Activated CD4-positive, alpha-beta memory T cell treated with anti-CD3 and anti-CD28 coated beads for 36 hours (primary cell): ENCODE results near the gene FAM53A. TPM values are rescaled to one million over a fixed set of nuclear protein-coding genes. Genes with fewer than 3 reads are reported as not detected.
"Not testable (repeated sequence)": the region's sequence is repeated elsewhere in the genome, so short reads cannot be mapped to it uniquely, and the experiment has no call there.

Source experiments
- CTCF ChIA-PET: fragments of 350-600 bp; sonication (Branson Sonifier 250); formaldehyde crosslinking; loops from one replicate; lab custom pipeline; 2021; ENCODE audit warnings: antibody characterized with exemption, inconsistent platforms; lab: Charles Lee
- POLR2A ChIA-PET: fragments of 350-600 bp; sonication (Branson Sonifier 250); formaldehyde crosslinking; loops from one replicate; lab custom pipeline; 2021; ENCODE audit warnings: antibody characterized with exemption; lab: Charles Lee
- DNase-seq: peaks from one replicate; pipeline ENCODE4 v3.0.0-alpha.2; 2020
- H3K27ac Mint-ChIP-seq: one replicate; pipeline ENCODE4 v1.8.0; 2021; ENCODE audit warnings: mixed read lengths
- H3K27me3 Mint-ChIP-seq: one replicate; pipeline ENCODE4 v1.8.0; 2021; ENCODE audit warnings: mixed read lengths
- H3K36me3 Mint-ChIP-seq: one replicate; pipeline ENCODE4 v1.8.0; 2021; ENCODE audit warnings: mixed read lengths
- H3K4me1 Mint-ChIP-seq: one replicate; pipeline ENCODE4 v1.8.0; 2021; ENCODE audit warnings: low read depth, mixed read lengths
- H3K4me3 Mint-ChIP-seq: one replicate; pipeline ENCODE4 v1.8.0; 2021; ENCODE audit warnings: mild to moderate bottlenecking, mixed read lengths
- H3K9me3 Mint-ChIP-seq: one replicate; pipeline ENCODE4 v1.8.0; 2021; ENCODE audit warnings: mixed read lengths
- intact Hi-C: fragments of 100-400 bp; cut with micrococcal nuclease; formaldehyde crosslinking; loops from one replicate; pipeline ENCODE4 v1.15.1; 2023
- total RNA-seq, 2 experiments: library from RNA; stranded (reverse); gene quantifications; one replicate each; pipeline ENCODE4 v1.2.3, GENCODE V29; 2021

Gene FAM53A
- total RNA-seq, 2 experiments from 2014 or later, result 1.3 to 1.4 TPM

DNA sequence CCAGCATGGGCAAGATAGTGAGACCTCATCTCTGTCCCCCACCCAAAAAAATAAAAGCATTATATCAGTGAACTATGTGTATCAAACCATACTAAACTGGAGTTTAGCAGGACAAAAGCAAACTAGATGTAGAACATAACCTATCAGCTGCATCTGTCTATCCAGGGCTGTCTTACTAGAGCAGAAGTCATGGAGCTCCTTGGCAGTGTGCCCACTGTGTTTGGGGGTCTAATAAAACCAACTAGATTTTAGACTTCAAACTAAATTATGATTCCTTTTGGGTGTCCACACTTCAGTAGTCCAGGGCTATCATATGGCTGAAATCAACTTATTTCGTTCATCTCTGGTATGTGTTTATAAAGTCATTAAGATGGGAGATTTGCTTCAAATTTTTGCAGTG, 19.8 kb upstream of the FAM53A start:
- peaks cover 50% of the 10 kb centered on the region for H3K4me1 Mint-ChIP-seq
- H3K4me3 Mint-ChIP-seq, result no peak overlapping the region
- H3K27ac Mint-ChIP-seq, result no peak overlapping the region
- DNase-seq, result no peak
- intact Hi-C loops, result no loop called here
- H3K36me3 Mint-ChIP-seq, result peaks cover 57% of the 10 kb centered on the region
- CTCF ChIA-PET, result interaction anchor here (1.4 to 15.6 kb wide), 2 partner anchors 11 to 20 kb away, joined by 4 to 203 read pairs; no protein-coding TSS in a partner anchor
- POLR2A ChIA-PET, result no interaction called here
- no peaks in the 10 kb centered on the region for H3K27me3 Mint-ChIP-seq
- H3K9me3 Mint-ChIP-seq, result no peaks in the 10 kb centered on the region

DNA sequence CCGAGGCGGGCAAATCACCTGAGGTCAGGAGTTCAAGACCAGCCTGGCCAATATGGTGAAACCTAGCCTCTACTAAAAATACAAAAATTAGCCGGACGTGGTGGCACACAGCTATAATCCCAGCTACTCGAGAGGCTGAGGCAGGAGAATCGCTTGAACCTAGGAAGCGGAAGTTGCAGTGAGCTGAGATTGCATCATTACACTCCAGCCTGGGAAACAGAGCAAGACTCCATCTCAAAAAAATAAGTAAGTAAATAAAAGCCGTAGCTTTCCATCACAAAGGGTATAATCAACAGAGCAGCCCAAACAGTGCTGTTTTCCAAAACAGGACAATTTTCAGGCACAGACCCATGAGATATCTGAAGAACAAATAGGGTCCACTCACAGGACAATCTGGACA, 17.6 kb upstream of the FAM53A start:
- H3K36me3 Mint-ChIP-seq, result peaks cover 56% of the 10 kb centered on the region
- intact Hi-C loops, H3K4me3 Mint-ChIP-seq, H3K27me3 Mint-ChIP-seq, H3K9me3 Mint-ChIP-seq, DNase-seq: not testable (repeated sequence)
- ChIA-PET CTCF (interaction anchor here (15.6 kb wide), 1 partner anchor 9 kb away, joined by 203 read pairs; no protein-coding TSS in a partner anchor), POLR2A (interaction anchor here (1.8 kb wide), 1 partner anchor 11 kb away, joined by 6 read pairs; the partner anchor contains the start of gene SLBP)
- H3K27ac Mint-ChIP-seq, result peak overlapping the region; percentile 43
- peaks cover 38% of the 10 kb centered on the region for H3K4me1 Mint-ChIP-seq

DNA sequence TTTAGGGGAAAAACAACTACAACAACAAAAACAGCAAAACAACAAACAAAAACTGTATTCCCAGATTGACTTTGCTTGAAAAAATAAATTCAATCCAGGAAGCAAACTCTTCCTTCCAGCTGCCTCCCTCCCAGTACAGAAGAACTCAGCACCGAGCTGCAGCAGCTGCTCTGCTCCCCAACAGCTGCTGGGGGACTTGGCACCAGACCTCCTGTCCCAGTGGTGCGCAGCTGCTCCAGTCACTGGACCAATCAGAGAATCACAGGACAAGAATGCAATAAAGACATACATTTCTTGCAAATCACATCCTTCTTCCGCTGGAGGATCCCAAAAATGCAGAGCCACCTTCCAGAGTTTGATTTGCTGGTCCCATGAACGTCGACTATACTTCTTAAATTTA, 11.8 kb upstream of the FAM53A start:
- Mint-ChIP-seq H3K36me3 (peaks cover 49% of the 10 kb centered on the region), H3K9me3 (no peaks in the 10 kb centered on the region), H3K4me1 (peaks cover 7% of the 10 kb centered on the region), H3K27ac (no peak overlapping the region), H3K27me3 (no peaks in the 10 kb centered on the region), H3K4me3 (no peak overlapping the region)
- DNase-seq, result no peak
- CTCF ChIA-PET, result interaction anchor here (3.3 to 7.3 kb wide), 2 partner anchors 11 to 31 kb away, joined by 13 to 203 read pairs; partner anchors contain the start of gene SLBP
- POLR2A ChIA-PET, result no interaction called here
- intact Hi-C loops, result no loop called here

DNA sequence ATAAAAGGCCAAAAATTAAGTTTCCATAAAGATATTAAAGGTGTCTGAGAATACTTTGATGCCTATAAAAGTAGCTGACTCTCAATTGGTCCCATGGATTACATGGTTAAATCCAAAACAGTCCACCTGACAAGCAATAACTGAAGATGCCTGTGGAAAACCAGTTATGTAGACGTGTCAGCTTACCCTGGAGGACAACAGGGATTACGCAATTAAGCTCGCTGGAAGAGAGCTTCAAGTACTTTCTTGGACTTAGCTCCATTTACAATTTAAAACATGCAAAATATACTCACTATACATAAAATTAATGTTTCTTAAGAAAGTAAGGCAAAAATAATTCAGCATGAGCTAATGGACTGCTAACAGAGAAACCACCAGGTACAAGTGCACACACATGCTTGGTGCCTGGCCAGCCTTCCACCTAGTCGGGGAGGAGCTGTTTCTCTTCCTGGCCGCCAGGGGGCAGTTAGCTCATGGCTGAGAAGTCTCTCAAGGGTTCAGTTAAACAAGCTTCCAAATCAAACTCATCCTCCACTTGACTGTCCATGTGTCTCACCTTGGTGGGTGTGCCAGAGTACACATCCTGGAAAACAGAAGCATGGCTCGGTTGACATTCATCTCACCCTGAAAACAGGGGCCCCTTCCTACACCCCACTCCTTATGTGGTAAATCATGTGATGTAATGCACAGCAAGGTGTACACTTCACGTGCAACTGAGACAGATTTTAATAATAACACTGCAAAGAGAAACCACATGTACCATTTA, 9.2 kb upstream of the FAM53A start:
- POLR2A ChIA-PET, result interaction anchor here (0.8 to 2.3 kb wide), 5 partner anchors 17 to 37 kb away, joined by 3 to 21 read pairs (median 3); partner anchors contain the start of gene SLBP
- peak; percentile 84 for DNase-seq
- Mint-ChIP-seq H3K9me3 (no peaks in the 10 kb centered on the region), H3K4me3 (no peak overlapping the region), H3K36me3 (peaks cover 50% of the 10 kb centered on the region), H3K27ac (peak overlapping the region; percentile 54), H3K27me3 (no peaks in the 10 kb centered on the region), H3K4me1 (peaks cover 7% of the 10 kb centered on the region)
- CTCF ChIA-PET, result interaction anchor here (0.6 to 7.3 kb wide), 27 partner anchors 8 to 425 kb away, joined by 3 to 203 read pairs (median 4); partner anchors contain the start of genes FAM53A, SLBP, TACC3 and TMEM129
- intact Hi-C loops, result loop anchor here (1.0 kb wide), 2 partner anchors 33 to 117 kb away; no protein-coding TSS in a partner anchor

DNA sequence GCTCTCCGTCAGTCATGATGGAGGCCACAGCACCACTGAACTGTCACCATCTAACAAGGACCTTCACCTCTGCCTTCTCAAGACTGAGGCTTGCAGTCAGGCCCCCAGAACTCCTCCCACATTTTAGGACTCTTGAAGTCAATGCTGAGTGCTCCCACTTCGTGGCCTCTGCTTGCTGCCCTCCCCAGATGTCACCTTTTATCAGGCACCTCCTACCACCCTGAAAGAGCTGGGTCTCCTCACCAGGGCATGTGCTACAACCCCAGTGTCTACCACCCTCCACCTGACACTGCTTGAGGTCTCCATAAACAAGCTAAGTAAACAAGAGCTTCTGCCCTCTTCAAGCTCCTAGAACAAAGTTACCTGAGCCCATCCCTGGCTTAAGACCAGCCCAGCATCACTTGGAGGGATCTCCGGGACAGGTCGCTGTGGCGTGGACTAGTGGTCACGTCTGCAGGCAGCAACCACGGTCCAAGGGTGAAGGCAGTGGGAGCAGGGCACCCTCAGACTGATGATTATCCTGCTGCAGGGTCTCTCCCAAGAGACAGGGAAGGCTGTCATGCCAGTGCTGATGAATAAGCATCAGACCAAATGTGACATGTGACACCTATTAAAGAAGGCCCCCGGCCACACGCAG, 7.7 kb upstream of the FAM53A start:
- ChIA-PET POLR2A (interaction anchor here (1.5 kb wide), 1 partner anchor 20 kb away, joined by 5 read pairs; the partner anchor contains the start of gene SLBP), CTCF (interaction anchor here (1.3 to 7.3 kb wide), 3 partner anchors 15 to 119 kb away, joined by 3 to 203 read pairs (median 142); partner anchors contain the start of gene SLBP)
- Mint-ChIP-seq H3K36me3 (peaks cover 42% of the 10 kb centered on the region), H3K27me3 (no peaks in the 10 kb centered on the region), H3K9me3 (no peaks in the 10 kb centered on the region), H3K4me1 (peaks cover 7% of the 10 kb centered on the region), H3K27ac (no peak overlapping the region), H3K4me3 (no peak overlapping the region)
- no peak for DNase-seq
- intact Hi-C loops, result no loop called here

DNA sequence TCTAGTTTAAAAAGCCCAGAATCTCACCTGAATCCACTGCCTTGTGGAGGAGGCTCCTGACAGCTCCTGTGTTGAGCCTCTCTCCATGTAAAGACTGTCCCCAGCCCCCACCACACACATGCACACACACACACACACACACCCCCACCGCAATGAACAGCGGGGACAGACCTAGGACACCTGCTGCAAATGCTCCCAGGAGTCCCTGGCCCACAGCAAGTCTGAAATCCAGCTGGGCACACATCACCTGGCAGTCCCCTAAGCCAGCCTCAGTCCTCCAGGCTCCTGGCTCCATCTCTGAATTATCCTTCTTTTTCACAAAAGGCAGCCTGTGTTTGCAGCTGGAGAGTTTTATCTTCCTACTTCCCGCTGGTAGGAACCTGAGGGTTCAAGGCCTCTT, 6.6 kb upstream of the FAM53A start:
- DNase-seq, result no peak
- Mint-ChIP-seq H3K4me3 (no peak overlapping the region), H3K27ac (no peak overlapping the region), H3K27me3 (no peaks in the 10 kb centered on the region), H3K4me1 (peaks cover 7% of the 10 kb centered on the region), H3K36me3 (peaks cover 35% of the 10 kb centered on the region), H3K9me3 (no peaks in the 10 kb centered on the region)
- intact Hi-C loops, result no loop called here
- ChIA-PET POLR2A (interaction anchor here (1.5 kb wide), 1 partner anchor 21 kb away, joined by 5 read pairs; the partner anchor contains the start of gene SLBP), CTCF (interaction anchor here (1.3 to 7.3 kb wide), 3 partner anchors 17 to 120 kb away, joined by 3 to 203 read pairs (median 142); partner anchors contain the start of gene SLBP)

DNA sequence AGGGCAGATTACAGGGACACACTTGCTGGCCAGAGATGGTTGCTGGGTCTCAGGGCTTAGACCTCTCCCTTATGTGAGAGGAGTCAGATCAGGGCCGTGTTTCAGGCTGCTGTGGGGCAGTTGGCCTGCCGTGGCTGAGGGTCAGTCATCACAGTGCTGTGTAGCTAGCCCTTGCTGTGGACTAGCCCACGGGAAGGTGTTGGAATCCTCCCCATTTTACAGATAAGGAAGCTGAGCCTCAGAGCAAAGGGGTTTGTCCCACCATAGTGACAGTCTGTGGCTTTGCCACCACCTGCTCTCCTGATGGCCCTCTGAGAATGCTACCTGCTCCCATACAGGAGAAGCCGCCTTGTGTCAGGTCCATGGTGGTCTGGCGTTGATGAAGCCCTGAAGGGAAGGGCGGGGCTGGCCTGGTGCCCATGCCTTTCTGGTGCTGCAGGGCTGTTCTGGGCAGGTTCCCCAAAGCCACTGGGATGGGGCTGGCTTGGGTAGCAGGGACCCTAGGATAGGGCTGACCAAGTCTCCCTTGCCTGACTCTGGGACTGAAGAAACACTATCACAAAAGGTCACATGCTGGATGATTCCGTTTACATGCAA, 2.4 kb upstream of the FAM53A start:
- CTCF ChIA-PET, result no interaction called here

DNA sequence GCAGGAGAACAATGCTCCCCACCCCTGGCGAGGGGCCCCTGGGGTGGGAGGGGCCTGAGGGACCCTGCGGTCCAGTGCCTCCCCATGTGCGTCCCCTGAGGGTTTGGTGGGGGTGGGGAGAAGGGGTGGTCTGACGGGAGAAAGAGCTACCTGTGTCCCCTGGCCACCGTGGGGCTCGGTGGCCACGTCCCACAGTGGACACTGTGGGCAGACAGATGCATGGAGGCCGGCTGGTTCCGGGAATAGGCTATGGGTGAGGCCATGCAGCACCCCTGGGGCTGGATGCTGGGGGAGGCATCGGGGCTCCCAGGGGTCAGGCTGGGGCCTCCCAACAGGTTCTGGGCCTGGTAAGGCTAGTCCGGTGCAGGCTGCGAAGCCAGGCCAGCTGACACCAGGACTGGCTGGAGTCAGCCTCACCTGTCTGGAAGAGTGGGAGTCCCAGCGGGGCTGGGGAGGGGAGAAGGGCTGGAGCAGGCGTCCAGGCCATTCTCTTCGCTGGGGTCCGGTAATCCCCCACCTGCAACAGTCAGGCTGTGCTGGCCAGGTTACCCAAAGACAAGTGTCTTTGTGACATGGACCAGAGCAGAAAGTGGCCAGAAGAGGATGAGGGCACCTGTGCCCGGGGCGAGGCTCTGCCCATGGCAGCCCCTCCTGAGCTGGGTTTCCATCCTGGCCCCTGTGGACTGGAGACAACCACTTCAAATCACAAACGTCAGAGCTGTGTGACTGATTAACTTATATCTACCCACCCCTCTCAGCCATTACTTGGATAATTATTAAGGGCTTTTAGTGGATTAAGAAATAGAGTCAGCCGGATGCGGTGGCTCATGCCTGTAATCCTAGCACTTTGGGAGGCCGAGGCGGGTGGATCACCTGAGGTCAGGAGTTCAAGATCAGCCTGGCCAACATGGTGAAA, 1.4 kb upstream of the FAM53A start:
- Mint-ChIP-seq H3K27ac (no peak overlapping the region), H3K36me3 (peaks cover 6% of the 10 kb centered on the region), H3K4me1 (peaks cover 9% of the 10 kb centered on the region), H3K9me3 (no peaks in the 10 kb centered on the region), H3K4me3 (no peak overlapping the region), H3K27me3 (no peaks in the 10 kb centered on the region)
- intact Hi-C loops, result loop anchor here (1.0 to 10.0 kb wide), 2 partner anchors 27 to 169 kb away; partner anchors contain the start of genes LETM1 and SLBP
- ChIA-PET POLR2A (no interaction called here), CTCF (interaction anchor here (1.2 kb wide), 1 partner anchor 8 kb away, joined by 5 read pairs; no protein-coding TSS in a partner anchor)
- DNase-seq, result no peak

More for the DNA sequence above, 2.4 kb upstream of the FAM53A start:
- POLR2A ChIA-PET, result no interaction called here
- Mint-ChIP-seq H3K4me3 (no peak overlapping the region), H3K27me3 (no peaks in the 10 kb centered on the region), H3K4me1 (peaks cover 9% of the 10 kb centered on the region), H3K27ac (no peak overlapping the region), H3K36me3 (peaks cover 13% of the 10 kb centered on the region), H3K9me3 (no peaks in the 10 kb centered on the region)
- no peak for DNase-seq
- intact Hi-C loops, result loop anchor here (10.0 kb wide), 1 partner anchor 168 kb away; the partner anchor contains the start of gene LETM1

DNA sequence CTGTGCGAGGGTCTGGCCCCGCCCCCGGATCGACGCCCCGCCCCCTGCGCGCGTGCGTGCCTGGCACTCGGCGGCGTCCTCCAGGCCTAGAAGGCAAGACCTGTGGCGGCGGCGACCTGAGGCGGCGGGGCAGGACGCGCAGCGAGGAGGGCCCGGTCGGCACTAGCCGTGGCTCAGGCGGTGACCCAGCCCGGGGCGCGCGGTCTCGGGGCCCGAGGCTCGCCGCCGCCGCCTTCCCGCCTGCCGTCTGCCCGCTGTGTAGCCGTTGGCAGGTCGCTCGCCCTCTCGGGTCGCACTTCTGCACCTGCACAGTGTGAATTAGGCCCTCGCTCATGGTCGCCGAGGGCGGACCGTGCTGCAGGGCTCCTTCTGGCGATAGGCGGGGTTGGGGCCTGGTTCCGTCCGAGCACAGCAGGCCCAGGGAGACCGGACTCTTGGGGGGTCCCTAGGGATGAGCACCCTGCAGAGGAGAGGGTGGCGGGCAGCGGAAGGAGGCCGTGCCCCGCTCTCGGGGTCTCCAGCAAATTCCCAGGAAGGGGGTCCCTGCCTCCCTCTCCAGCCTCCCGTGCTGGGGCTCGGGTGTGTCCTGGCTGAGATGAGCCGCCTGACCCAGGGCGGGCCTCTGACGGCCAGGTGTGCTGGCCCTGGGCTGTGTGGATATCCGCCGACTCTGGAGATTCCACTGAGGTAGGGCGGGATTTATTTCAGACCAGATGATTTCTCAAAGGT, 557 bp upstream of the FAM53A start:
- Mint-ChIP-seq H3K9me3 (no peaks in the 10 kb centered on the region), H3K4me1 (peaks cover 9% of the 10 kb centered on the region), H3K27ac (no peak overlapping the region), H3K4me3 (peak overlapping the region; percentile 39), H3K36me3 (peaks cover 2% of the 10 kb centered on the region), H3K27me3 (no peaks in the 10 kb centered on the region)
- ChIA-PET CTCF (interaction anchor here (1.2 to 2.2 kb wide), 3 partner anchors 9 to 126 kb away, joined by 4 to 18 read pairs (median 5); no protein-coding TSS in a partner anchor), POLR2A (no interaction called here)
- intact Hi-C loops, result loop anchor here (1.0 to 10.0 kb wide), 4 partner anchors 28 to 897 kb away; partner anchors contain the start of genes LETM1 and SLBP
- DNase-seq, result peak; percentile 95

DNA sequence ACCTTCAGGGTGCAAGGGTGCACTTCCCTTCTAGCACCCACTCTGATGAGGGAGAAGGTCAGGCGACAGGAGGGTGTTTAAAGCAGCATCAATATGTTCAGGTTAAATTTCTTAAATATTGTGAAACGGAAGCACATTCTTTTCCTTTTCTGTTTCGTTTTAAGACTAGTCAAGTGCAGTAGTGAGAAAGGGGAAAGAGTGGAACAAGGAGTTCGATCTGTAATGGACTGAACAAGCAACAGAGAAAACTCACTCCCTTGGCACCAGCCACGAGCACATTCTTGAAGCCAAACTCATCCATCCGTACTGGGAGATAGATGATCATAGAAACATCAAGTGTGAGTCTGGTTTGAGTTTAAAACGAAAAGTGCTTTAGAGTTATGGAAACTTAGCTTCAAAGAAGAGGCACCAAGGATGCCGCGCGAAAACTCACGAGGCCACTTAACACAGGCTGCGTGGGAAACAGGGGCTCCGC, 815 bp downstream of the FAM53A start:
- POLR2A ChIA-PET, result interaction anchor here (0.7 kb wide), 1 partner anchor 173 kb away, joined by 3 read pairs; the partner anchor contains the start of gene LETM1
- Mint-ChIP-seq H3K27ac (no peak overlapping the region), H3K4me1 (peaks cover 9% of the 10 kb centered on the region), H3K36me3 (no peaks in the 10 kb centered on the region), H3K4me3 (peak overlapping the region; percentile 76), H3K9me3 (no peaks in the 10 kb centered on the region), H3K27me3 (no peaks in the 10 kb centered on the region)
- DNase-seq, result no peak
- intact Hi-C loops, result loop anchor here (5.0 to 10.0 kb wide), 2 partner anchors 172 to 896 kb away; partner anchors contain the start of gene LETM1
- CTCF ChIA-PET, result interaction anchor here (1.4 to 2.2 kb wide), 2 partner anchors 10 to 127 kb away, joined by 4 to 18 read pairs; no protein-coding TSS in a partner anchor
